Liver (tissue), 9 donors: ENCODE results near the gene SLC38A5. TPM values are rescaled to one million over a fixed set of nuclear protein-coding genes. Genes with fewer than 3 reads are reported as not detected.

Source experiments
- DNase-seq: peaks from one replicate; pipeline ENCODE4 v3.0.0-alpha.2; 2017; ENCODE audit warnings: low spot score
- H3K27ac ChIP-seq, 2 donors: one replicate each; pipeline ENCODE4 v1.7.0; 2013; ENCODE audit warnings: inconsistent platforms in 2 of 2, low read length in 2 of 2, control low read depth in 1 of 2, low read depth in 1 of 2, mild to moderate bottlenecking in 1 of 2
- H3K27me3 ChIP-seq, 4 donors: one replicate each; pipeline versions ENCODE4 v1.6.1 to v1.7.0; 2013; ENCODE audit warnings: low read length in 3 of 4, inconsistent platforms in 1 of 4, mild to moderate bottlenecking in 1 of 4, moderate library complexity in 1 of 4; ENCODE audit not compliant: control insufficient read depth in 4 of 4, insufficient read depth in 4 of 4
- H3K36me3 ChIP-seq, 4 donors: one replicate each; pipeline versions ENCODE4 v1.6.1 to v1.7.0; 2013; ENCODE audit warnings: low read length in 3 of 4, mild to moderate bottlenecking in 3 of 4, low read depth in 1 of 4, moderate library complexity in 1 of 4; ENCODE audit not compliant: control insufficient read depth in 4 of 4, insufficient read depth in 3 of 4
- H3K4me1 ChIP-seq, 4 donors: one replicate each; pipeline versions ENCODE4 v1.6.1 to v1.7.0; 2013; ENCODE audit warnings: low read length in 3 of 4, mild to moderate bottlenecking in 3 of 4, moderate library complexity in 1 of 4; ENCODE audit not compliant: control insufficient read depth in 4 of 4, insufficient read depth in 4 of 4
- H3K4me3 ChIP-seq, 3 donors: one replicate each; pipeline versions ENCODE4 v1.6.1 to v1.7.0; 2013; ENCODE audit warnings: low read length in 3 of 3, control low read depth in 1 of 3, low read depth in 1 of 3, mild to moderate bottlenecking in 1 of 3
- H3K9ac ChIP-seq, 2 donors: one replicate each; pipeline ENCODE4 v1.7.0; 2013; ENCODE audit warnings: low read length in 2 of 2, mild to moderate bottlenecking in 2 of 2, moderate library complexity in 2 of 2, control low read depth in 1 of 2, low read depth in 1 of 2
- H3K9me3 ChIP-seq, 4 donors: one replicate each; pipeline versions ENCODE4 v1.6.1 to v1.7.0; 2013; ENCODE audit warnings: low read length in 3 of 4; ENCODE audit not compliant: control insufficient read depth in 4 of 4
- CTCF ChIP-seq: fragments of 150-350 bp; IDR thresholded peaks from 2 replicates; pipeline ENCODE4 v1.5.1; 2017; ENCODE audit warnings: improper control_type of control experiment, low read depth, low read length; ENCODE audit not compliant: missing input control
- EGR1 ChIP-seq, 2 donors: IDR thresholded peaks; 2 replicates each; pipeline ENCODE4 v1.6.1; 2016 to 2018; ENCODE audit warnings: antibody characterized with exemption in 2 of 2, low read depth in 2 of 2
- FOXA2 ChIP-seq: IDR thresholded peaks from 2 replicates; pipeline ENCODE4 v1.6.1; 2016; ENCODE audit warnings: antibody characterized with exemption
- GABPA ChIP-seq, 2 donors: IDR thresholded peaks in 1 of 2; conservative IDR thresholded peaks in 1 of 2; 2 replicates each; pipeline ENCODE4 v1.6.1; 2016; ENCODE audit warnings: antibody characterized with exemption in 2 of 2, mild to moderate bottlenecking in 1 of 2, moderate library complexity in 1 of 2
- HNF4A ChIP-seq, 2 donors: conservative IDR thresholded peaks; 2 replicates each; pipeline ENCODE4 v1.6.1; 2016; ENCODE audit warnings: antibody characterized with exemption in 2 of 2, mild to moderate bottlenecking in 2 of 2
- JUND ChIP-seq, 2 donors: IDR thresholded peaks; 2 replicates each; pipeline ENCODE4 v1.6.1; 2016; ENCODE audit warnings: antibody characterized with exemption in 2 of 2
- MAX ChIP-seq: IDR thresholded peaks from 2 replicates; pipeline ENCODE4 v1.6.1; 2016; ENCODE audit warnings: antibody characterized with exemption
- NR2F2 ChIP-seq: IDR thresholded peaks from 2 replicates; pipeline ENCODE4 v1.6.1; 2016; ENCODE audit warnings: antibody characterized with exemption
- RAD21 ChIP-seq, 2 donors: IDR thresholded peaks; 2 replicates each; pipeline ENCODE4 v1.6.1; 2016; ENCODE audit warnings: antibody characterized with exemption in 2 of 2, mild to moderate bottlenecking in 2 of 2
- REST ChIP-seq: IDR thresholded peaks from 2 replicates; pipeline ENCODE4 v1.6.1; 2016; ENCODE audit warnings: antibody characterized with exemption, mild to moderate bottlenecking
- RXRA ChIP-seq, 2 donors: IDR thresholded peaks; 2 replicates each; pipeline ENCODE4 v1.6.1; 2017 to 2018; ENCODE audit warnings: antibody characterized with exemption in 2 of 2, mild to moderate bottlenecking in 1 of 2
- TAF1 ChIP-seq: conservative IDR thresholded peaks from 2 replicates; pipeline ENCODE4 v1.6.1; 2016; ENCODE audit warnings: antibody characterized with exemption, mild to moderate bottlenecking
- YY1 ChIP-seq: IDR thresholded peaks from 2 replicates; pipeline ENCODE4 v1.6.1; 2016; ENCODE audit warnings: antibody characterized with exemption, mild to moderate bottlenecking
- WGBS: extraction: QIAGEN DNeasy Blood & Tissue Kit; methylation state at CpG from one replicate; pipeline ENCODE4 v1.1.7; 2013; 5-methylcytosine and 5-hydroxymethylcytosine counted together
- polyA plus RNA-seq, 2 donors: library from polyadenylated mRNA; stranded (reverse) in 1 of 2; unstranded in 1 of 2; fragments of 200-250 nt in 1 of 2; fragments of >200 nt in 1 of 2; fragmentation: Nextera tagmentation in 1 of 2; extraction: Ambion mirVana in 1 of 2; gene quantifications; one replicate each; pipeline versions ENCODE4 v1.2.1 to v1.2.3, GENCODE V29; 2013 to 2015
- total RNA-seq, 2 donors: library from RNA; depleted of rRNA; stranded (reverse); fragments of >200 nt; gene quantifications; one replicate each; pipeline ENCODE4 v1.2.3, GENCODE V29; 2014
- TF ChIP-seq, protein P1 (sequence below): IDR thresholded peaks from 2 replicates; pipeline ENCODE4 v1.6.1; 2016; ENCODE audit warnings: antibody characterized with exemption
- donor health status: healthy.
- donor health status: healthy.
- donor health status: healthy.
- donor health status: healthy.
- donor health status: healthy.

SLC38A5 gene
- total and polyA plus RNA-seq, 4 donors = 0.25 to 81.3 (median 0.45) TPM

GRCh38 chrX:48474581-48474980 lies 4.5 kb upstream of the SLC38A5 start (continued):
- TF ChIP-seq CTCF = no peak
- no peak for TF ChIP-seq TAF1
- no peak for TF ChIP-seq NR2F2
- TF ChIP-seq JUND (IDR thresholded peaks at IDR 0.05) = no peak
- TF ChIP-seq RXRA (IDR thresholded peaks at IDR 0.05) = no peak
- TF ChIP-seq FOXA2 = no peak

- no peak overlapping the region for H3K27ac ChIP-seq
- H3K36me3 ChIP-seq = peaks cover 0 to 2% (median 0%) of the 10 kb centered on the region in 4 donors
- no peaks in the 10 kb centered on the region for H3K9me3 ChIP-seq
- no peak for DNase-seq
- H3K27me3 ChIP-seq = peaks cover 0 to 6% (median 0%) of the 10 kb centered on the region in 4 donors
- WGBS = 77% methylated on average over 10 of the region's 10 CpGs
- TF ChIP-seq REST (no peak), CTCF (peak; percentile 19), RAD21 (IDR thresholded peaks at IDR 0.05) (peak; percentile 31 to 58)
- no peak overlapping the region for H3K4me3 ChIP-seq
- peaks cover 0 to 9% (median 6%) of the 10 kb centered on the region in 4 donors for H3K4me1 ChIP-seq
- H3K9ac ChIP-seq = no peak overlapping the region
These were observed 4.1 kb upstream of the SLC38A5 start for GRCh38 chrX:48474127-48474526.

DNA sequence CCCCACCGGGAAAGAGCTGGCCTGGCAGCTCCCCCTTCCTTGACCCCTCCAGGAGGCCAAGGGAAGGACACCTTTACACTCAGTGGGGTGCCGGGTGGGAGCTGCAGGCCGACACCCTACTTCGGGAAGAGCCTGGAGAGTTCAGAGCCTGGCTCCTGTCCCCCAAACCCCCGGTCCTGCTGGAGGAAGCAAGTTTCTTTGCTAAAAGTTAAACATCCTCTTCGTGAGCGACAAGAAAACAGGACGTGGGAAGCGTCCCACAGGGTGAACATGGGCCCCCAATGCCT lies 3.6 kb upstream of the SLC38A5 start:
- Histone ChIP-seq H3K4me3 (no peak overlapping the region), H3K4me1 (peaks cover 0 to 9% (median 6%) of the 10 kb centered on the region in 4 donors), H3K36me3 (peaks cover 0 to 2% (median 0%) of the 10 kb centered on the region in 4 donors), H3K9ac (no peak overlapping the region), H3K9me3 (no peaks in the 10 kb centered on the region), H3K27me3 (peaks cover 0 to 7% (median 0%) of the 10 kb centered on the region in 4 donors), H3K27ac (no peak overlapping the region)
- no peak for DNase-seq
- WGBS = 84% methylated on average over 9 of the region's 9 CpGs
- TF ChIP-seq, protein P1, sequence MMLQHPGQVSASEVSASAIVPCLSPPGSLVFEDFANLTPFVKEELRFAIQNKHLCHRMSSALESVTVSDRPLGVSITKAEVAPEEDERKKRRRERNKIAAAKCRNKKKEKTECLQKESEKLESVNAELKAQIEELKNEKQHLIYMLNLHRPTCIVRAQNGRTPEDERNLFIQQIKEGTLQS = no peak
- TF ChIP-seq TAF1 (no peak), HNF4A (conservative IDR thresholded peaks at IDR 0.05) (no peak), YY1 (no peak), GABPA (IDR thresholded peaks at IDR 0.05 in 1 of 2, conservative IDR thresholded peaks at IDR 0.05 in 1 of 2) (no peak), MAX (no peak), EGR1 (IDR thresholded peaks at IDR 0.05; ENCODE audit: low read depth in 2 of 2) (no peak), JUND (IDR thresholded peaks at IDR 0.05) (no peak), FOXA2 (no peak), RXRA (IDR thresholded peaks at IDR 0.05) (no peak)
